ENCODE measurements around the gene RAVER2.

Gene RAVER2

GRCh38 chr1:64848803-64849202 lies 103.9 kb downstream of the RAVER2 start:
- DNase-seq = no peak

- no peak for DNase-seq
These were observed 105.1 kb downstream of the RAVER2 start for GRCh38 chr1:64849942-64850341.

- DNase-seq = no peak
These were observed 106.0 kb downstream of the RAVER2 start for GRCh38 chr1:64850846-64851245.

- no peak for DNase-seq
These were observed 106.8 kb downstream of the RAVER2 start for GRCh38 chr1:64851664-64852063.

- DNase-seq = no peak
These were observed 109.8 kb downstream of the RAVER2 start for GRCh38 chr1:64854674-64855073.

- DNase-seq = no peak
These were observed 110.7 kb downstream of the RAVER2 start for GRCh38 chr1:64855557-64855956.

- no peak for DNase-seq
These were observed 111.7 kb downstream of the RAVER2 start for GRCh38 chr1:64856553-64856952.

- DNase-seq = no peak
These were observed 112.5 kb downstream of the RAVER2 start for GRCh38 chr1:64857347-64857746.

- DNase-seq = no peak
These were observed 116.7 kb downstream of the RAVER2 start for GRCh38 chr1:64861611-64862010.

- DNase-seq = no peak
These were observed 119.4 kb downstream of the RAVER2 start for GRCh38 chr1:64864018-64864940.

GRCh38 chr1:64865105-64865757 lies 120.4 kb downstream of the RAVER2 start:
- no peak for DNase-seq

GRCh38 chr1:64866689-64867088 lies 121.8 kb downstream of the RAVER2 start:
- no peak for DNase-seq

GRCh38 chr1:64867266-64867665 lies 122.4 kb downstream of the RAVER2 start:
- no peak for DNase-seq

GRCh38 chr1:64871256-64871655 lies 126.4 kb downstream of the RAVER2 start:
- DNase-seq = no peak

- DNase-seq = no peak
These were observed 127.2 kb downstream of the RAVER2 start for GRCh38 chr1:64872067-64872466.

- DNase-seq = no peak
These were observed 128.7 kb downstream of the RAVER2 start for GRCh38 chr1:64873576-64873975.

GRCh38 chr1:64874666-64875065 lies 129.8 kb downstream of the RAVER2 start:
- DNase-seq = no peak

GRCh38 chr1:64875101-64875500 lies 130.2 kb downstream of the RAVER2 start:
- DNase-seq = no peak

GRCh38 chr1:64875606-64876005 lies 130.7 kb downstream of the RAVER2 start:
- DNase-seq = no peak

GRCh38 chr1:64877151-64877550 lies 132.3 kb downstream of the RAVER2 start:
- DNase-seq = no peak

- no peak for DNase-seq
These were observed 132.7 kb downstream of the RAVER2 start for GRCh38 chr1:64877598-64877997.

- no peak for DNase-seq
These were observed 133.2 kb downstream of the RAVER2 start for GRCh38 chr1:64878090-64878489.

GRCh38 chr1:64878931-64879611 lies 134.2 kb downstream of the RAVER2 start:
- no peak for DNase-seq

- no peak for DNase-seq
These were observed 135.6 kb downstream of the RAVER2 start for GRCh38 chr1:64880449-64880848.

All from NCI-H187 treated with DMSO at 0.1 percent for 48 hours (cell line).